B cell (primary cell): Measurements from ENCODE around the gene ACTN3. TPM values are rescaled to one million over a fixed set of nuclear protein-coding genes. Genes with fewer than 3 reads are reported as not detected.
"Not testable (repeated sequence)": the region's sequence is repeated elsewhere in the genome, so short reads cannot be mapped to it uniquely, and the experiment has no call there.

Source experiments
- ATAC-seq: fragments of 200-7000 bp; cut with Tn5 transposase; one replicate; pipeline ENCODE4 v1.10.0; 2021; ENCODE audit warnings: low read depth, mild to moderate bottlenecking, moderate number of reproducible peaks, moderate library complexity
- CTCF ChIA-PET: fragments of 350-600 bp; sonication (Branson Sonifier 250); formaldehyde crosslinking; loops from one replicate; lab custom pipeline; 2021; ENCODE audit warnings: antibody characterized with exemption, inconsistent platforms; lab: Charles Lee
- POLR2A ChIA-PET: fragments of 350-600 bp; sonication (Branson Sonifier 250); formaldehyde crosslinking; loops from one replicate; lab custom pipeline; 2021; ENCODE audit warnings: antibody characterized with exemption; lab: Charles Lee
- DNase-seq: peaks from one replicate; pipeline ENCODE4 v3.0.0; 2013
- H2AFZ ChIP-seq: 2 replicates; pipeline ENCODE4 v1.6.1; 2012; ENCODE audit warnings: mild to moderate bottlenecking, low read depth, low read length; ENCODE audit not compliant: insufficient read depth, poor library complexity, severe bottlenecking
- H3K27ac ChIP-seq, 2 donors: 1 replicate in 1 of 2; 2 replicates in 1 of 2; pipeline ENCODE4 v1.5.1; 2012 to 2013; ENCODE audit warnings: low read length in 2 of 2, mild to moderate bottlenecking in 2 of 2, moderate library complexity in 1 of 2
- H3K27me3 ChIP-seq, 4 experiments: fragments of 200-600 bp in 1 of 4; sonication (generic) in 1 of 4; replicated peaks in 1 of 4; 1 replicate in 2 of 4; 2 replicates in 2 of 4; pipeline versions ENCODE4 v1.6.1 to v1.7.0; 2013 to 2016; ENCODE audit warnings: low read length in 3 of 4, mild to moderate bottlenecking in 2 of 4, mixed read lengths in 1 of 4, moderate library complexity in 1 of 4; ENCODE audit not compliant: insufficient read depth in 4 of 4, control insufficient read depth in 3 of 4; ENCODE audit errors: control extremely low read depth in 1 of 4
- H3K36me3 ChIP-seq, 2 experiments: replicated peaks in 1 of 2; 1 replicate in 1 of 2; 2 replicates in 1 of 2; pipeline versions ENCODE4 v1.6.1 to v1.7.1; 2013; ENCODE audit warnings: low read length in 1 of 2; ENCODE audit not compliant: insufficient read depth in 2 of 2, control insufficient read depth in 1 of 2; ENCODE audit errors: control extremely low read depth in 1 of 2, extremely low read depth in 1 of 2
- H3K4me1 ChIP-seq, 2 donors: fragments of 200-600 bp in 1 of 2; sonication (generic) in 1 of 2; 1 replicate in 1 of 2; 2 replicates in 1 of 2; pipeline versions ENCODE4 v1.5.1 to v1.6.1; 2013 to 2017; ENCODE audit warnings: low read length in 2 of 2; ENCODE audit not compliant: control insufficient read depth in 2 of 2, insufficient read depth in 2 of 2
- H3K4me2 ChIP-seq: replicated peaks from 2 replicates; pipeline ENCODE3; 2012; ENCODE audit warnings: mild to moderate bottlenecking, low read depth, low read length; ENCODE audit not compliant: poor library complexity, severe bottlenecking
- H3K4me3 ChIP-seq, 5 experiments: fragments of 200-600 bp in 1 of 5; sonication (generic) in 1 of 5; 1 replicate in 3 of 5; 2 replicates in 2 of 5; pipeline versions ENCODE4 v1.5.1 to v1.7.0; 2011 to 2016; ENCODE audit warnings: low read length in 4 of 5, mild to moderate bottlenecking in 4 of 5, low read depth in 2 of 5, control low read depth in 1 of 5, moderate library complexity in 1 of 5; ENCODE audit not compliant: insufficient read depth in 1 of 5; ENCODE audit errors: control extremely low read depth in 1 of 5, extremely low read depth in 1 of 5
- H3K79me2 ChIP-seq: fragments of 200-600 bp; sonication (generic); one replicate; pipeline ENCODE4 v1.6.0; 2016; ENCODE audit warnings: low read length; ENCODE audit not compliant: control insufficient read depth, insufficient read depth
- H3K9ac ChIP-seq: fragments of 200-600 bp; sonication (generic); 2 replicates; pipeline ENCODE4 v1.6.1; 2017; ENCODE audit warnings: mild to moderate bottlenecking, low read length, moderate library complexity
- H3K9me3 ChIP-seq, 3 donors: one replicate each; pipeline versions ENCODE4 v1.6.1 to v1.7.1; 2013; ENCODE audit warnings: low read length in 2 of 3; ENCODE audit not compliant: control insufficient read depth in 2 of 3, insufficient read depth in 1 of 3; ENCODE audit errors: control extremely low read depth in 1 of 3
- H4K20me1 ChIP-seq: 2 replicates; pipeline ENCODE4 v1.6.0; 2012; ENCODE audit warnings: mild to moderate bottlenecking, low read length; ENCODE audit not compliant: insufficient read depth, control insufficient read depth, poor library complexity, severe bottlenecking
- H3K27ac Mint-ChIP-seq: one replicate; pipeline ENCODE4 v1.8.0; 2021; ENCODE audit warnings: mixed read lengths
- H3K27me3 Mint-ChIP-seq: one replicate; pipeline ENCODE4 v1.8.0; 2021; ENCODE audit warnings: mixed read lengths
- H3K4me1 Mint-ChIP-seq: one replicate; pipeline ENCODE4 v1.8.0; 2021; ENCODE audit warnings: mixed read lengths
- H3K4me3 Mint-ChIP-seq: one replicate; pipeline ENCODE4 v1.8.0; 2021; ENCODE audit warnings: mixed read lengths
- H3K9me3 Mint-ChIP-seq: one replicate; pipeline ENCODE4 v1.8.0; 2022; ENCODE audit warnings: mixed read lengths; ENCODE audit not compliant: insufficient read depth
- EZH2 ChIP-seq: IDR thresholded peaks from 2 replicates; pipeline ENCODE4 v1.6.1; 2012; ENCODE audit warnings: borderline replicate concordance, low read depth, mild to moderate bottlenecking, moderate library complexity, low read length; ENCODE audit not compliant: insufficient read depth, poor library complexity, severe bottlenecking
- WGBS: methylation state at CpG from one replicate; pipeline ENCODE4 v1.1.5; 2013; ENCODE audit warnings: missing lambda C conversion rate; ENCODE audit not compliant: insufficient coverage; 5-methylcytosine and 5-hydroxymethylcytosine counted together
- intact Hi-C: fragments of 100-400 bp; cut with micrococcal nuclease; formaldehyde crosslinking; loops from one replicate; pipeline ENCODE4 v1.10.0; 2022
- polyA plus RNA-seq: library from polyadenylated mRNA; depleted of rRNA; stranded (reverse); fragments of >200 nt; gene quantifications from 2 replicates; pipeline ENCODE4 v1.2.3, GENCODE V29; 2012
- total RNA-seq, 2 donors: library from RNA; stranded (reverse); fragments of 120-200 nt in 1 of 2; gene quantifications; 1 replicate in 1 of 2; 2 replicates in 1 of 2; pipeline versions ENCODE4 v1.2.3 to v1.2.4, GENCODE V29; 2013 to 2022
- TF ChIP-seq, protein P1 (sequence below): fragments of 200-600 bp; IDR thresholded peaks from one replicate; pipeline ENCODE4 v1.8.0; 2022; ENCODE audit warnings: antibody characterized with exemption, mild to moderate bottlenecking

The ACTN3 gene
- total and polyA plus RNA-seq, 2 donors (not counting 1 experiment from before 2014, with no cell fraction given): 0.22 TPM; not detected in 1

DNA sequence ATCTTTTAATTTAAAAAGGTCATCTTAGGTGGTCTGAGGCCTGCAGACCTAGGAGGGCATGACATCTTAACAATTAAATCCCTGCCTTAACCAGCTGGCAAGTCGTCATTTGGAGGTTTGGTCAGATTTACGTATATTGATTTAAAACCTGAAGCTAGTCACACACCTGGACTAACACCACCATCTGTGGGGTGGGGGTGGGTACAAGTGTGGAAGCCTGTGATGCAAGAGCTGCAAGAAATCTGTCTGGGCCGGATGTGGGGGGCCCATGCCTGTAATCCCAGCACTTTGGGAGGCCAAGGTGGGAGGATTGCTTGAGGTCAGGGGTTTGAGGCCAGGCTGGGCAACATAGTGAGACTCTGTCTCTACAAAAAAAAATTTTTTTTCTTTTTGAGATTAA, 34.6 kb downstream of the ACTN3 start:
- Histone ChIP-seq H3K36me3 (no peaks in the 10 kb centered on the region), H3K27me3 (peaks cover 0 to 4% (median 0%) of the 10 kb centered on the region in 4 experiments), H3K4me3 (no peak overlapping the region), H3K9ac (no peak overlapping the region), H2AFZ (no peak overlapping the region), H4K20me1 (no peaks in the 10 kb centered on the region), H3K4me1 (peaks cover 3 to 7% of the 10 kb centered on the region in 2 donors), H3K79me2 (no peaks in the 10 kb centered on the region), H3K4me2 (no peak overlapping the region), H3K27ac (no peak overlapping the region), H3K9me3 (peaks cover 3 to 14% (median 5%) of the 10 kb centered on the region in 3 donors)
- TF ChIP-seq EZH2: no peak
- TF ChIP-seq, protein P1, sequence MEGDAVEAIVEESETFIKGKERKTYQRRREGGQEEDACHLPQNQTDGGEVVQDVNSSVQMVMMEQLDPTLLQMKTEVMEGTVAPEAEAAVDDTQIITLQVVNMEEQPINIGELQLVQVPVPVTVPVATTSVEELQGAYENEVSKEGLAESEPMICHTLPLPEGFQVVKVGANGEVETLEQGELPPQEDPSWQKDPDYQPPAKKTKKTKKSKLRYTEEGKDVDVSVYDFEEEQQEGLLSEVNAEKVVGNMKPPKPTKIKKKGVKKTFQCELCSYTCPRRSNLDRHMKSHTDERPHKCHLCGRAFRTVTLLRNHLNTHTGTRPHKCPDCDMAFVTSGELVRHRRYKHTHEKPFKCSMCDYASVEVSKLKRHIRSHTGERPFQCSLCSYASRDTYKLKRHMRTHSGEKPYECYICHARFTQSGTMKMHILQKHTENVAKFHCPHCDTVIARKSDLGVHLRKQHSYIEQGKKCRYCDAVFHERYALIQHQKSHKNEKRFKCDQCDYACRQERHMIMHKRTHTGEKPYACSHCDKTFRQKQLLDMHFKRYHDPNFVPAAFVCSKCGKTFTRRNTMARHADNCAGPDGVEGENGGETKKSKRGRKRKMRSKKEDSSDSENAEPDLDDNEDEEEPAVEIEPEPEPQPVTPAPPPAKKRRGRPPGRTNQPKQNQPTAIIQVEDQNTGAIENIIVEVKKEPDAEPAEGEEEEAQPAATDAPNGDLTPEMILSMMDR: no peak
- Mint-ChIP-seq H3K9me3 (peaks cover 3% of the 10 kb centered on the region), H3K4me3 (no peak overlapping the region), H3K27ac (no peak overlapping the region), H3K27me3 (peaks cover 9% of the 10 kb centered on the region), H3K4me1 (peaks cover 8% of the 10 kb centered on the region)
- POLR2A ChIA-PET: interaction anchor here (0.6 to 1.8 kb wide), 2 partner anchors 35 to 97 kb away, joined by 3 to 10 read pairs; partner anchors contain the start of genes RBM14 and RBM4B
- CTCF ChIA-PET: interaction anchor here (0.5 to 12.2 kb wide), 17 partner anchors 9 to 253 kb away, joined by 3 to 301 read pairs (median 4); partner anchors contain the start of genes CCDC87, CTSF, RBM4 and RBM4B
- DNase-seq: no peak
- intact Hi-C loops: no loop called here
- 100% methylated on average over 1 of the region's 3 CpGs for WGBS
- no peak for ATAC-seq

DNA sequence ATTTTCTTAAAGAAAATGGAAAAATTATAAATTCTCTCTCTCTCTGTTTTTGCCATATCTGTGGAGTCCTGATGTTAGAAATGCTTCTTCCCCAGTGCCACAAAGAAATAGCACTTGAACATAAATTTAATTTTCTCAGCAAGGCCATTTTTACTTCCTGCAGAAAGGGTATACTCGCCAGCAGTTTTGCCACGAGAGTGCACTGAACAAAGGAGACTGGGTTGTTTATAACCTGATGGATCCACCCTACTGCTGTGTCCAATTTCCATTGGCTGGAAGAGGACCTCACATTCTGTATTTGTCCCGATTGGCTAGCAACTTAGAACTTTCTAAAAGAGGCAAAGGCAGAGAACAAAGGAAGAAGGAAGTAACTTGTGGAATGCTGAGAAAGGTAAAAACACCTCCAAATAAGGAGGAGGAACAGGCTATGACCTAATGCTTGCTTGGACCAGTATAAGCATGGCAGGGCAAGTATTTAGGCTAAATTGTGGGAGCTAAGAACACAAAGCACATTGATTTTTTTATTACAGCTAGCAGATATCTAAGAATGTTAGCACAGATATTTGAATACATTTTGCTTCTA, 36.0 kb downstream of the ACTN3 start:
- POLR2A ChIA-PET, H3K36me3 ChIP-seq, H3K4me3 Mint-ChIP-seq, H2AFZ ChIP-seq, H4K20me1 ChIP-seq, H3K4me1 Mint-ChIP-seq, H3K9ac ChIP-seq, H3K9me3 Mint-ChIP-seq, H3K27me3 Mint-ChIP-seq, H3K27me3 ChIP-seq, DNase-seq, ATAC-seq, H3K27ac Mint-ChIP-seq, H3K79me2 ChIP-seq, intact Hi-C loops, H3K4me3 ChIP-seq, H3K4me2 ChIP-seq, H3K27ac ChIP-seq, H3K4me1 ChIP-seq: not testable (repeated sequence)
- peaks cover 3 to 14% (median 5%) of the 10 kb centered on the region in 3 donors for H3K9me3 ChIP-seq
- 77% methylated on average over 2 of the region's 3 CpGs for WGBS
- CTCF ChIA-PET: interaction anchor here (1.1 to 12.2 kb wide), 2 partner anchors 9 to 97 kb away, joined by 3 to 301 read pairs; partner anchors contain the start of gene RBM4B

DNA sequence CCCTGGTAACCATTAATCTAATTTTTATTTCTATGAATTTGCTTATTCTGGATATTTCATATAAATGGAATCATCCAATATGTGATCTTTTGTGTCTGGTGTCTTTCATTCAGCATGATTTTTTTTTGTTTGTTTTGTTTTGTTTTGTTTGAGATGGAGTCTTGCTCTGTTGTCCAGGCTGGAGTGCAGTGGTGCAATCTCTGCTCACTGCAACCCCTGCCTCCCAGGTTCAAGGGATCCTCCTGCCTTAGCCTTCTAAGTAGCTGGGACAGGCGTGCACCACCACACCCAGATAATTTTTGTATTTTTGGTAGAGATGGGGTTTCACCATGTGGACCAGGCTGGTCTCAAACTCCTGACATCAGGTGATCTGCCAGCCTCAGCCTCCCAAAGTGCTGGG, 38.7 kb downstream of the ACTN3 start:
- POLR2A ChIA-PET: interaction anchor here (1.0 kb wide), 1 partner anchor 31 kb away, joined by 4 read pairs; the partner anchor contains the start of gene RBM14
- ATAC-seq, H3K9ac ChIP-seq, H3K79me2 ChIP-seq, H3K4me3 ChIP-seq, H3K27me3 Mint-ChIP-seq, H3K27ac ChIP-seq, H3K4me2 ChIP-seq, H3K4me1 Mint-ChIP-seq, H3K27ac Mint-ChIP-seq, H2AFZ ChIP-seq, H3K36me3 ChIP-seq, intact Hi-C loops, H3K9me3 Mint-ChIP-seq, DNase-seq, H3K27me3 ChIP-seq, H3K4me3 Mint-ChIP-seq, H4K20me1 ChIP-seq, H3K4me1 ChIP-seq: not testable (repeated sequence)
- peaks cover 3 to 14% (median 5%) of the 10 kb centered on the region in 3 donors for H3K9me3 ChIP-seq
- WGBS: no CpG with 5 or more reads among the region's 1 CpG
- CTCF ChIA-PET: interaction anchor here (0.8 to 12.2 kb wide), 2 partner anchors 94 to 146 kb away, joined by 3 to 301 read pairs; partner anchors contain the start of gene RBM4B
